ENCODE data around the gene KRTAP10-1.
"Not testable (repeated sequence)": the region's sequence is repeated elsewhere in the genome, so short reads cannot be mapped to it uniquely, and the experiment has no call there.

Gene KRTAP10-1

DNA sequence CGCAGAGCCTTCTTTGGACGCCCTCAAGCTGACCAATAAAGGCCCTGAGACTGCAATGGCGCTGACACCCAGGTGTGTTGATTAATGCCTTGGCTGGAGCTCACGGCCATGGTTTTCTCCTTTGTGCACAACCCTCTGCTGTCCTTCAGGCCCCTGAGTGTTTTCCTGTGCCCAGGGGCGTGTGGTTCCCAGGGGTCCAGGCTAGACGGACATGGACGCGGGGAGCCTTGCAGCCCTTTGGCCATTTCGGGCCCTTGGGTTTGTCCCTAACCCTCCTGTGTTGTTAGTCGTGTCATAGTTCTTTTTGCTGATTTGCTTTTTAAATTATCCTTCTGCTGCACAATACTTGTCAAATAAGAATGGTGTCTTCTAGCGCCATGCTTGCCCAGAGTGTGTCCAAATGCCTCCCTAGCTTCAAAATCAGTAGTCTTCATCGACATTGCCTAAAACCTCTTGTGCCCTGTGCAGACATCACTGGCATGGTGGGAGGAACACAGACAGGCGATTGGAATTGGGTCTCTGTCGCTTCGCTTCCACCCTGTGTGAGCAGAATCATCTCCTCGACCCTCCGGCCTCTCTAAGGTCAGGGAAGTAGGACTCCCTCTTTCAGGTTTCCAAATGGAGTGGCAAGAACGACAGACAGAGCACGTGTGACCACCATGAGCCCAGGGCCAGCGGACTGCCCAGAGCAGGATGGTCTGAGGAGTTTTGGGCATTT lies 35.5 kb upstream of the KRTAP10-1 start:
- no peak overlapping the region for H3K27ac Mint-ChIP-seq
- peaks cover 52 to 63% of the 10 kb centered on the region in 2 donors for H3K27me3 Mint-ChIP-seq

DNA sequence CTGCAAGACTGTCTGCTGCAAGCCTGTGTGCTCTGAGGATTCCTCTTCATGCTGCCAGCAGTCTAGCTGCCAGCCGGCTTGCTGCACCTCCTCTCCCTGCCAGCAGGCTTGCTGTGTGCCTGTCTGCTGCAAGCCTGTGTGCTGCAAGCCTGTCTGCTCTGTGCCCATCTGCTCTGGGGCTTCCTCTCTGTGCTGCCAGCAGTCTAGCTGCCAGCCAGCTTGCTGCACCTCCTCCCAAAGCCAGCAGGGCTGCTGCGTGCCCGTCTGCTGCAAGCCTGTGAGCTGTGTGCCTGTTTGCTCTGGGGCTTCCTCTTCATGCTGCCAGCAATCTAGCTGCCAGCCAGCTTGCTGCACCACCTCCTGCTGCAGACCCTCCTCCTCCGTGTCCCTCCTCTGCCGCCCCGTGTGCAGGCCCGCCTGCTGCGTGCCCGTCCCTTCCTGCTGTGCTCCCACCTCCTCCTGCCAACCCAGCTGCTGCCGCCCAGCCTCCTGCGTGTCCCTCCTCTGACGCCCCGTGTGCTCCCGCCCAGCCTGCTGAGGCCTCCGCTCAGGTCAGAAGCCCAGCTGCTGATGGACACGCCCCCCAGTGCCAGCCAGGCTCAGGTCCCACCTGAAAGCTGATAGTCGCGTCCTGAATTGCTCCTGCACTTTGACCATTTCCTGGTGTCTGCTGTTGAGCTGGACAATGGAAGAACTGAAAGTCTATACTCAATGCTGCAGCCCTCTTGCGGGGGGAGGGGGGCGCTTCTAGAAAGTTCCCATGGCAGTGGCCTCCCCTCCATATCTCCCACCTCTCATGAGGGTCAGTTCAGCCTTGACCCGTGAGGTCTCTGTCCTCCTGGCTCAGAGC lies 34.7 kb upstream of the KRTAP10-1 start:
- peaks cover 0 to 5% of the 10 kb centered on the region in 2 donors for H3K4me1 Mint-ChIP-seq
- no peak for ATAC-seq (replicated peaks)
- no peak for DNase-seq
- H3K27me3 Mint-ChIP-seq: peaks cover 44 to 63% of the 10 kb centered on the region in 2 donors
- H3K4me3 Mint-ChIP-seq: no peak overlapping the region
- peaks cover 16 to 23% of the 10 kb centered on the region in 2 donors for H3K9me3 Mint-ChIP-seq
- H3K36me3 Mint-ChIP-seq: peaks cover 8 to 13% of the 10 kb centered on the region in 2 donors
- peak overlapping the region; percentile 3 for H3K27ac Mint-ChIP-seq

More for the DNA sequence above, 35.5 kb upstream of the KRTAP10-1 start:
- Mint-ChIP-seq H3K4me3 (no peak overlapping the region), H3K4me1 (peaks cover 3 to 5% of the 10 kb centered on the region in 2 donors), H3K36me3 (peaks cover 12 to 21% of the 10 kb centered on the region in 2 donors), H3K9me3 (peaks cover 24 to 29% of the 10 kb centered on the region in 2 donors)
- ATAC-seq (replicated peaks) (no peak), DNase-seq (no peak)

DNA sequence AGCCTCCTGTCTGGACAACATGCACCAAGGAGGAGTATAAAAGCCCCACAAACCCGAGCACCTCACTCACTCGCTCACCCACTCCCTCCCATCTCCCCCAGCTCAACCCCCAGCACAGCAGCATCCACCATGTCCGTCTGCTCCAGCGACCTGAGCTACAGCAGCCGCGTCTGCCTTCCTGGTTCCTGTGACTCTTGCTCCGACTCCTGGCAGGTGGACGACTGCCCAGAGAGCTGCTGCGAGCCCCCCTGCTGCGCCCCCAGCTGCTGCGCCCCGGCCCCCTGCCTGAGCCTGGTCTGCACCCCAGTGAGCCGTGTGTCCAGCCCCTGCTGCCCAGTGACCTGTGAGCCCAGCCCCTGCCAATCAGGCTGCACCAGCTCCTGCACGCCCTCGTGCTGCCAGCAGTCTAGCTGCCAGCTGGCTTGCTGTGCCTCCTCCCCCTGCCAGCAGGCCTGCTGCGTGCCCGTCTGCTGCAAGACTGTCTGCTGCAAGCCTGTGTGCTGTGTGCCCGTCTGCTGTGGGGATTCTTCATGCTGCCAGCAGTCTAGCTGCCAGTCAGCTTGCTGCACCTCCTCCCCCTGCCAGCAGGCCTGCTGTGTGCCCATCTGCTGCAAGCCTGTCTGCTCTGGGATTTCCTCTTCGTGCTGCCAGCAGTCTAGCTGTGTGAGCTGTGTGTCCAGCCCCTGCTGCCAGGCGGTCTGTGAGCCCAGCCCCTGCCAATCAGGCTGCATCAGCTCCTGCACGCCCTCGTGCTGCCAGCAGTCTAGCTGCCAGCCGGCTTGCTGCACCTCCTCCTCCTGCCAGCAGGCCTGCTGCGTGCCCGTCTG lies 33.8 kb upstream of the KRTAP10-1 start, which contains the start of gene KRTAP10-4:
Gene KRTAP10-4, plus strand, starts transcription at position 100 of the 827 bp plus-strand sequence. Its CDS starts 30 bp downstream, at position 130.
- ATAC-seq (replicated peaks); H3K4me1 Mint-ChIP-seq; H3K4me3 Mint-ChIP-seq; H3K36me3 Mint-ChIP-seq; DNase-seq: not testable (repeated sequence)
- H3K27ac Mint-ChIP-seq: peak within 1 kb of the TSS; percentile 3
- H3K9me3 Mint-ChIP-seq: peaks cover 16 to 18% of the 10 kb centered on the region in 2 donors
- H3K27me3 Mint-ChIP-seq: peaks cover 43 to 55% of the 10 kb centered on the region in 2 donors

DNA sequence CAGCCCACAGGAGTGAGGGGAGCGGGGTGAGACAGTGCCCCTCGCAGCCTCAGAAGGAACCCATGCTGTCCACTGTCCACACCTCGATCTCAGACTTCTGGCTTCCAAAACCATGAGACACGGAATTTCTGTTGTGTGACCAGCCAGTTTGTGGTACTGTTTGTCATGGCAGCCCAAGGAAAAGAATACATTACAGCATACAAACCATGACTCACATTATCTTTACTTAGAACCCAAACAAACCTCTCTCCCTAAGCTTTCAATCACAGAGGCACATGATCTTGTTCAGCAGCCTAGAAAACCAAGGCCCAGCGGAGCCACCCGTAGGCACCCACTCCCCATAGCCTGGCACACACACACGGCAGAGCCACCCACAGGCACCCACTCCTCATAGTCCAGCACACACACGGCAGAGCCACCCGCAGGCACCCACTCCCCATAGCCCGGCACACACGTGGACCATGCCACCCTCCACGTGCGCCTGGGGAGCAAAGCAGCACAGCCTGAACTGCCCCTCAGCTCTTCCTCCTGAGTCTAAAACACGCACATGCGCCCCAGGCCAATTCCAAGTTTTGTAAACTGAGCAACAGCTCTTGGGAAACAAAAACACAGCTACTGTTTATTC lies 33.1 kb upstream of the KRTAP10-1 start:
- no peak overlapping the region for H3K4me3 Mint-ChIP-seq
- H3K4me1 Mint-ChIP-seq: peaks cover 0 to 5% of the 10 kb centered on the region in 2 donors
- peaks cover 15% of the 10 kb centered on the region in 2 donors for H3K9me3 Mint-ChIP-seq
- no peak overlapping the region for H3K27ac Mint-ChIP-seq
- peaks cover 4 to 9% of the 10 kb centered on the region in 2 donors for H3K36me3 Mint-ChIP-seq
- ATAC-seq (replicated peaks): no peak
- DNase-seq: no peak
- H3K27me3 Mint-ChIP-seq: peaks cover 40 to 56% of the 10 kb centered on the region in 2 donors

DNA sequence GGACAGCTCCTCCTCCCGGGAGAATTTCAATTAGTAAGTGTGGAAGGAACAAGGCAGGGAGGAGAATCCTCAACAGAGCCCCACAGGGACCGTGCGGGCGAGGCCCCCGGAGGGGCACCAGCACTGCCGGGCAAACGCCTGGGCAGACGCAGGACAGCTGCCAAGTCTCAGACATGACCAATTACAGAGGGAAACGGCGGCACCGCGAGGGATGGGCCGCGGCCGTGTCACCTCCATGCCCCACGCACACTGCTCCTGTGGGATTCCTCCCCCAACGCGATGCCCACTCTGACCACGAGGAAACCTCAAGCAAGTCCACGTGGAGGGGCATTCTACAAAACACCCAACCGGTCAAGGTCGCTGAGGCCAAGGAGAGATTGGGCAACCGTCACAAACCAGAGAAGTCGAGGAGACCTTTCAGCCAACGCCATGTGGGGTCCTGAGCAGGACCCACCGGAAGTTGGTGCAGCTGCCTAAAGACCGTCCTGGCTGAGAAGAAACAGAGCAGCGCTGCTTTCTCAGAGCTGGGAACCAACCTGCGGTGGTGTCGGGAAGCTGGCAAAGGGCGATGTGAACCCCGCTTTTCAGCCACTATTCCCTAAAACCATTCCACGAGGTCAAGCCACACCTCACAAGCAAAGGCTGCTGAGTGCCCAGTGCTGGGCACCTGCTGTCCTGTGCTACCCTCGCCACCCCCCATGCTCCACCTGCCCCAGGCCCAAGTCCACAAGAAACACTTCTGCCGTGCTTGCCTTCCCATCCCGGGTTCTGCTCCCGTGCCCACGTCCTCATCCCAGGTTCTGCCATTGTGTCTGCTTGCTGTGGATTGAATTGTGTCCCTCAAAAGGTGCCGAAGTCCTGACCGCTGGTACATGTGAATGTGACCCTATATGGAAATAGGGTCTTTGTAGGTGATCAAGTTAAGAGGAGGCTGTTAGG lies 32.1 kb upstream of the KRTAP10-1 start:
- H3K27ac Mint-ChIP-seq: no peak overlapping the region
- DNase-seq: no peak
- peaks cover 7 to 8% of the 10 kb centered on the region in 2 donors for H3K9me3 Mint-ChIP-seq
- peaks cover 40 to 64% of the 10 kb centered on the region in 2 donors for H3K27me3 Mint-ChIP-seq
- H3K36me3 Mint-ChIP-seq: peaks cover 3 to 5% of the 10 kb centered on the region in 2 donors
- peaks cover 0 to 11% of the 10 kb centered on the region in 2 donors for H3K4me1 Mint-ChIP-seq
- no peak for ATAC-seq (replicated peaks)
- H3K4me3 Mint-ChIP-seq: no peak overlapping the region

DNA sequence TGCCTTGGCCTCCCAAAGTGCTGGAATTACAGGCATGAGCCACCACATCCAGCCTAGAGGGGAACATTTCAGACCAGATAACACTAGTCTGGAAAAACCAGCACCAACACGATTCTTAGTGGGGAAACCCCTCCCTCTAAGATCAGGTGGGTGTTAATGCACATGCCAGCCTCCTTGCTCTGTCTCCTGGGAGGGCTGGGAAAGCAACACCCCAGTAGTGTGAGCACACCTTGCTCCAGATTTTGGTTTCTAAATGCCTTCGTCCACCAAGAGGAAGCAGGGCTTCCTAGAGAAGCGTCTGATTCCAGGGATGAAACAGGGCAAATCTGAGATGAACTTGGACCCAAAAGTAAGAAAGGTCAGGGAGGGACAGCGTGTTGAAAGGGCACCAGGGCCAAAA lies 31.3 kb upstream of the KRTAP10-1 start:
- ATAC-seq (replicated peaks) (no peak), DNase-seq (no peak)
- Mint-ChIP-seq H3K36me3 (peaks cover 3 to 4% of the 10 kb centered on the region in 2 donors), H3K9me3 (peaks cover 5 to 7% of the 10 kb centered on the region in 2 donors), H3K27ac (no peak overlapping the region), H3K4me3 (no peak overlapping the region), H3K4me1 (peaks cover under 1 to 11% of the 10 kb centered on the region in 2 donors), H3K27me3 (peaks cover 40 to 64% of the 10 kb centered on the region in 2 donors)

DNA sequence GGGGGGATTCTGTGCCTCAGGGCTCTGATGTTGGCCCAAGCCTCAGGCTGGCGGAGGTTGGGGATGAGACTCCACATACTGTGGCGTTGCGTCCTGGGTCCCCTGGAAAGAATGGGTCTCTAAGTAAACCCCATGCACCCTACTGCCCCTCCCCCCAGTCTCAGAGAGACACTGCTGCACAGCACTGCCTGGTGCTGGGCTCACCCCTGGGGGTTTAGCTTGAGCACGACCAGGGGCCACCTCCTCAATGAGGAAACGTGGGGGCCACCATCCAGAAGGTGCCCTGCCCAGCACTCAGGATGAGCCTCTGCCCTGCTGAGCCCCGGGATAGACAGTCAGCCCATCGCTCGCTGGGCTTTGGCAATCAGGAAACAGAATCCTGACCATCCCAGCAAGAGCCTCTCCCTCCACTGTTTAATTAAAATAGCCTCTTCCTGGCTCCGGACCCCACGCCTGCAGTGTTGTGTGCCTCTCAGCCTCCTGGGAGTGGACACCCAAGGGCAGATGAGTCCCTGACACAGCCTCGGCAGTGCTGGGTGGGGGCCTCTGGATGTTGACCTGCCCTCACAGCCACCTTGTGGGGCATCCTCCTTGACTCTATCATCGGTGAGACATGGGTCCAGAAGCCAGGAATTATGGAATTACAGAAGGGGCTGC lies 30.0 kb upstream of the KRTAP10-1 start:
- no peak for DNase-seq
- peaks cover 3 to 7% of the 10 kb centered on the region in 2 donors for H3K9me3 Mint-ChIP-seq
- H3K4me3 Mint-ChIP-seq: no peak overlapping the region
- no peak overlapping the region for H3K27ac Mint-ChIP-seq
- ATAC-seq (replicated peaks): no peak
- H3K27me3 Mint-ChIP-seq: peaks cover 32 to 58% of the 10 kb centered on the region in 2 donors
- peaks cover 0 to 4% of the 10 kb centered on the region in 2 donors for H3K36me3 Mint-ChIP-seq
- H3K4me1 Mint-ChIP-seq: peaks cover 6 to 18% of the 10 kb centered on the region in 2 donors

DNA sequence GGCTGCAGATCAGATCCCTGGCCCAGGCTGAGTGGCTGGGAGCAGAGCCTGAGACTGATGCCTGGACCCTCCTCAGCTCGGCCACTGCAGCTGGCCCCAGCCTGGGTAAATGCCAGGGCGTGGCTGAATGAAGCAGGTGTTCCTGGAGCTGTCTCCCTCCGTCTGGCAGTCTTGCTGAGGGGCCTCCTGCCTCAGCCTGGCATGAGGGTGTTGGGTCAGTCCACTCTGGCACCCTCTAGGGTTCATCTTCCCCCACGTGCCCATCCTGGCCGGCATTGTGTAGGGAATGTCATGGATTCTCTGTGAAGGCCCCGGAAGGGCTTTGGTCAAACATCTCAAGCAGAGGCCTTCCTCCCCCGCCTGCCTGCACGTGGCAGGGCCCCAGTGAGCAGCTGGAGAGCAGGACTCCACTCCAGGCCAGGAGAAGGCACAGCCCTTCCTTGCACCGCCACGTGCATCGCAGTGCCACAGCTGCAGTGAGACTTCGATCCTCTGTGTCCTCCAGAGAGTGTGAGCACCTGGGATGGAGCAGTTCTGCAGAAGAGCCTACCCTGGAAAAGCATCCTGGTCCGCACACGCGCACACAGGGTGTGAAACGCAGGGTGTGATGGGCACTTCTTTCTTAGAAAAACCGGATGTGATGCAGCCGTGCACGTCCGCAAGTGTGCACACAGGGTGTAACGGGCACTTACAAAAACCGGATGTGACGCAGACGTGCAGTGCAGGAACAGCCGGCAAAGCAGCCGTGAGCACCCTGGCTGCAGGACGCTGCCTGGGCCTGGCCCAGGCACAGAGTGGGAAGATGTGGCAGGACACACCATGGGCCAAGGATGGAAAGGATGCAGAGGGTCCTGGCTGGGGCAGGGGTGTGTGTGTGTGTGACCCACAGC lies 28.9 kb upstream of the KRTAP10-1 start:
- no peak for DNase-seq
- no peak for ATAC-seq (replicated peaks)
- H3K9me3 Mint-ChIP-seq: peaks cover 3 to 7% of the 10 kb centered on the region in 2 donors
- no peak overlapping the region for H3K4me3 Mint-ChIP-seq
- peak overlapping the region; percentile 28 for H3K27ac Mint-ChIP-seq
- peaks cover 22 to 47% of the 10 kb centered on the region in 2 donors for H3K27me3 Mint-ChIP-seq
- peaks cover 8 to 22% of the 10 kb centered on the region in 2 donors for H3K4me1 Mint-ChIP-seq
- peaks cover 0 to 4% of the 10 kb centered on the region in 2 donors for H3K36me3 Mint-ChIP-seq

DNA sequence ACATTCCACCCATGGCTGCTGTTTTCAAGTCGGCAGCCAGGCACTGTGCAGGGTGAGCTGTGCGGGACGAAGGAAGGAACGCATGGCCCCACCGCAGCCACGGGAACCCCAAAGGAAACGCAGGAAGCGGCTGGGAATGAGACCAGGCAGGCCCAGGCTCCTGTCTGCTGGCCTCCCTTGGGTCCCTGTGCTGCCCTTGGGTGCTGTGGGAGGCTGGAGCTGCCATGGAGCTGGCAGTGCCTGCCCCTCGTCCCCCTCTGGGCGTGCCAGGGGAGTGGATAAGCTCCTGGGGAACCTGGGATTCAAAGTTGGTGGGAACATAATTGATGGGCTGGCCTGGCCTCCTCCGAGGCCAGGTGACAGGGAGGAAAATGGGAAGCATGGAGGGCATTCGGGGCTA lies 28.3 kb upstream of the KRTAP10-1 start:
- Mint-ChIP-seq H3K4me3 (no peak overlapping the region), H3K27me3 (peaks cover 22 to 41% of the 10 kb centered on the region in 2 donors), H3K36me3 (peaks cover 0 to 4% of the 10 kb centered on the region in 2 donors), H3K4me1 (peaks cover 8 to 22% of the 10 kb centered on the region in 2 donors), H3K27ac (peak overlapping the region; percentile 28), H3K9me3 (peaks cover 4 to 7% of the 10 kb centered on the region in 2 donors)
- no peak for ATAC-seq (replicated peaks)
- no peak for DNase-seq

DNA sequence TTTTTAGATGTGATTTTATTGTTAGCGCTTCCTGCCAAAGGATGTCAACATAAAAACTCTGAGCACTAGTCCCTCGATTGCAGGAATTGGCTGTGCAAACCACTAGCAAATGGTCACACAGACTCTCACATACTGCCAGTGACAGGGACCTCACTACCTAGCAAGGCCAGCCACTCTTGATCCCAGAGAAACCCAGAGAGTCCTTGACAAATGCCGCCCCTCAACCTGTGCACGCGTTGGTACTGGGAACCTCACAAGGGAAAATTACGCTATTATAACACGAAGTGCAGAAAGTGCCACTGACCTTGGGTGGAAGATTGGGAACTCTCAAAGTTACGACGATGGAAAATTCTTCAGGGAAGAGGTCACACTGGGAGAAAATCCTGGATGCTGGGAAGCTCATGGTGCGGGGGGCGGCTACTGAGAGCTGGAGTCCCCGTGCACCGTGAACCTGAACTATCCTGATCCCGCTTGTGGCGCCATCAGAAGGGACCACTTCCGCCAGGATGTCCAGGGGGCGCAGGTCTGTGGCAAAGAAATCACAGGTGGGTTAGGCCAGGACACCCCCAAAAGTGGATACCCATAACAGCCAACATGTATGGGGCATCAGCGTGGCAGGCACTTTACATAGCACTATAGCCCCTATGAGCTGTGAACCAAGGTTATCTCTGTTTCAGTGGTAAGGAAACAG lies 27.6 kb upstream of the KRTAP10-1 start:
- Mint-ChIP-seq H3K4me1 (peaks cover 8 to 22% of the 10 kb centered on the region in 2 donors), H3K27me3 (peaks cover 16 to 34% of the 10 kb centered on the region in 2 donors), H3K4me3 (no peak overlapping the region), H3K36me3 (peaks cover 0 to 4% of the 10 kb centered on the region in 2 donors), H3K27ac (peak overlapping the region; percentile 16), H3K9me3 (peaks cover 5 to 7% of the 10 kb centered on the region in 2 donors)
- no peak for DNase-seq
- no peak for ATAC-seq (replicated peaks)

DNA sequence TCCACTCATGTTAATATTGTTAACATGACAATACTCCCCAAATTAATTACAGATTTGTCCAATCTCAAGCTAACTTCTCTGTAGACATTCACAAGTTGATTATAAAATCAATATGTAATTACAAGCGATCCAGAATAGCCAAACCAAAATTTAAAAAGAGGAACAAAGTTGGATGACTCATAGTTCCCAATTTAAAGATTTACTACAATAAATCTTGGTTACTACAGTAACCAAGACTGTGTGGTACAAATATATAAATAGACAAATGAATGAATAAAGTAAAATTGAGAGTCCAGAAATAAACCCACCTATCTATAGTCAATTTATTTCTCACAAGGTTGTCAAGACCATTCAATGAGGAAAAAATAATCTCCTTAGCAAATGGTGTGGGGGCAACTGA lies 26.4 kb upstream of the KRTAP10-1 start:
- peaks cover 6 to 22% of the 10 kb centered on the region in 2 donors for H3K27me3 Mint-ChIP-seq
- H3K36me3 Mint-ChIP-seq: peaks cover 2 to 5% of the 10 kb centered on the region in 2 donors
- peaks cover 2 to 10% of the 10 kb centered on the region in 2 donors for H3K9me3 Mint-ChIP-seq
- ATAC-seq (replicated peaks) (peak; percentile 74 to 76), DNase-seq (no peak)
- peaks cover 8 to 22% of the 10 kb centered on the region in 2 donors for H3K4me1 Mint-ChIP-seq
- H3K4me3 Mint-ChIP-seq: no peak overlapping the region
- H3K27ac Mint-ChIP-seq: no peak overlapping the region
